GM12878 (cell line): ENCODE measurements around the gene SLC30A7. TPM values are rescaled to one million over a fixed set of nuclear protein-coding genes. Genes with fewer than 3 reads are reported as not detected.

Source experiments
- ATAC-seq: fragments of 200-7000 bp; cut with Tn5 transposase; 3 replicates; pipeline ENCODE4 v1.9.1; 2020; ENCODE audit warnings: mild to moderate bottlenecking, moderate library complexity
- BruUV-seq: library from RNA; stranded (reverse); fragments of 400-500 nt; replicated peaks from 2 replicates; lab custom pipeline; 2021; lab: Mats Ljungman, UMichigan
- CTCF ChIA-PET: fragments of 300-600 bp; sonication (Branson Sonifier 250); formaldehyde crosslinking; extraction: SDS; loops from one replicate; lab custom pipeline; 2021; ENCODE audit warnings: inconsistent platforms; lab: Yijun Ruan, JAX
- POLR2A ChIA-PET: fragments of 350-600 bp; formaldehyde crosslinking; extraction: SDS; loops from one replicate; lab custom pipeline; 2021; ENCODE audit warnings: inconsistent platforms; lab: Charles Lee
- RAD21 ChIA-PET: fragments of 300-600 bp; sonication (Branson Sonifier 250); formaldehyde crosslinking; loops from one replicate; lab custom pipeline; 2023; ENCODE audit warnings: antibody characterized with exemption; ENCODE audit not compliant: unreplicated experiment; lab: Charles Lee
- SMC1A ChIA-PET: fragments of 300-600 bp; sonication (Branson Sonifier 250); formaldehyde crosslinking; loops from one replicate; lab custom pipeline; 2023; ENCODE audit not compliant: unreplicated experiment, uncharacterized antibody; lab: Charles Lee
- DNase-seq: peaks from one replicate; pipeline ENCODE4 v3.0.0-alpha.2; 2011; ENCODE audit warnings: low read depth, low spot score
- FAIRE-seq: peaks from 3 replicates; lab custom pipeline; 2011; peaks lifted over from hg19 to GRCh38; lab: Jason Lieb, UNC
- H2AFZ ChIP-seq: 2 replicates; pipeline ENCODE4 v1.6.0; 2011; ENCODE audit warnings: low read depth, low read length, control low read depth; ENCODE audit not compliant: control insufficient read depth
- H3K27ac ChIP-seq: 2 replicates; pipeline ENCODE4 v1.5.1; 2011; ENCODE audit warnings: control low read depth; ENCODE audit not compliant: control insufficient read depth, insufficient read depth
- H3K27me3 ChIP-seq, 2 experiments: replicated peaks in 1 of 2; 2 replicates each; pipeline versions ENCODE4 v1.6.0 to v1.6.1; 2011; ENCODE audit warnings: low read length in 1 of 2; ENCODE audit not compliant: control insufficient read depth in 2 of 2, insufficient read depth in 2 of 2
- H3K36me3 ChIP-seq, 2 experiments: 2 replicates each; pipeline ENCODE4 v1.5.1; 2011; ENCODE audit warnings: low read length in 1 of 2; ENCODE audit not compliant: control insufficient read depth in 2 of 2, insufficient read depth in 2 of 2
- H3K4me1 ChIP-seq: 2 replicates; pipeline ENCODE4 v1.6.1; 2011; ENCODE audit warnings: mild to moderate bottlenecking, low read length, moderate library complexity, mixed read lengths; ENCODE audit not compliant: control insufficient read depth, insufficient read depth
- H3K4me2 ChIP-seq: 2 replicates; pipeline ENCODE4 v1.6.0; 2011; ENCODE audit warnings: control low read depth; ENCODE audit not compliant: control insufficient read depth, insufficient read depth
- H3K4me3 ChIP-seq: fragments of 200-600 bp; sonication (generic); 2 replicates; pipeline ENCODE4 v1.5.1; 2016
- H3K79me2 ChIP-seq: 2 replicates; pipeline ENCODE4 v1.6.0; 2011; ENCODE audit warnings: low read length; ENCODE audit not compliant: control insufficient read depth, insufficient read depth
- H3K9ac ChIP-seq: 2 replicates; pipeline ENCODE4 v1.8.0; 2011; ENCODE audit warnings: low read length, control low read depth, mixed read lengths; ENCODE audit not compliant: control insufficient read depth, insufficient read depth
- H3K9me3 ChIP-seq: replicated peaks from 3 replicates; pipeline ENCODE4 v1.5.1; 2011; ENCODE audit warnings: mild to moderate bottlenecking, low read length; ENCODE audit not compliant: control insufficient read depth, insufficient read depth
- H4K20me1 ChIP-seq: 2 replicates; pipeline ENCODE4 v1.6.0; 2011; ENCODE audit not compliant: control insufficient read depth, insufficient read depth
- BCLAF1 ChIP-seq: fragments of 450-650 bp; IDR thresholded peaks from 2 replicates; pipeline ENCODE4 v1.6.1; 2017; ENCODE audit warnings: antibody characterized with exemption, mild to moderate bottlenecking, moderate library complexity
- RAD21 ChIP-seq: IDR thresholded peaks from 2 replicates; pipeline ENCODE4 v1.6.1; 2011; ENCODE audit warnings: mild to moderate bottlenecking, low read depth, low read length, moderate library complexity; ENCODE audit not compliant: insufficient read depth
- SMC3 ChIP-seq: IDR thresholded peaks from 2 replicates; pipeline ENCODE4 v1.6.1; 2011; ENCODE audit warnings: low read length, improper control_type of control experiment, borderline replicate concordance
- WGBS: methylation state at CpG from one replicate; pipeline ENCODE4 v1.1.6; 2016; ENCODE audit warnings: low lambda C conversion rate; ENCODE audit not compliant: insufficient replicate concordance, insufficient coverage; ENCODE audit errors: missing lambda C conversion rate; 5-methylcytosine and 5-hydroxymethylcytosine counted together
- in situ Hi-C: fragments of 300-500 bp; cut with MboI; formaldehyde crosslinking; loops from 9 replicates; pipeline ENCODE4 v1.14.3; 2018; ENCODE audit warnings: mixed read lengths
- intact Hi-C: fragments of 100-400 bp; cut with micrococcal nuclease; formaldehyde crosslinking; loops from one replicate; pipeline ENCODE4 v1.14.2; 2022; ENCODE audit not compliant: unreplicated experiment
- polyA plus RNA-seq, 11 experiments: library from polyadenylated mRNA; depleted of rRNA in 4 of 11; unstranded in 6 of 11; stranded (reverse) in 5 of 11; fragments of >200 nt; fragmentation: Nextera tagmentation in 4 of 11; fragmentation: Illumina TruSeq in 1 of 11; extraction: Ambion mirVana in 4 of 11; extraction: Trizol in 1 of 11; gene quantifications; 1 replicate in 1 of 11; 2 replicates in 10 of 11; pipeline versions ENCODE4 v1.2.1 to v1.2.3, GENCODE V29; 2011 to 2016; ENCODE audit warnings: inconsistent platforms in 2 of 11, missing spikeins in 2 of 11, low read depth in 1 of 11
- total RNA-seq, 4 experiments: library from RNA; depleted of rRNA in 3 of 4; stranded (reverse); fragments of >200 nt in 3 of 4; fragmentation: Illumina TruSeq in 1 of 4; extraction: Trizol in 1 of 4; gene quantifications; 2 replicates each; pipeline versions ENCODE4 v1.2.1 to v1.2.3, GENCODE V29; 2013 to 2021
- TF ChIP-seq, protein P1 (sequence below), 3 experiments: IDR thresholded peaks in 2 of 3; conservative IDR thresholded peaks in 1 of 3; 2 replicates each; pipeline ENCODE4 v1.5.1; 2011; ENCODE audit warnings: low read depth in 3 of 3, low read length in 3 of 3, mild to moderate bottlenecking in 3 of 3, control low read depth in 2 of 3, moderate library complexity in 2 of 3, inconsistent platforms in 1 of 3, mixed read lengths in 1 of 3; ENCODE audit not compliant: control insufficient read depth in 2 of 3, insufficient read depth in 1 of 3; ENCODE audit errors: extremely low read depth in 1 of 3

The SLC30A7 gene
- total and polyA plus RNA-seq, 10 of the 15 experiments (the other 5 are each of a cell fraction or from before 2014, with no cell fraction given), result 4.4 to 23.3 (median 16.9) TPM

DNA sequence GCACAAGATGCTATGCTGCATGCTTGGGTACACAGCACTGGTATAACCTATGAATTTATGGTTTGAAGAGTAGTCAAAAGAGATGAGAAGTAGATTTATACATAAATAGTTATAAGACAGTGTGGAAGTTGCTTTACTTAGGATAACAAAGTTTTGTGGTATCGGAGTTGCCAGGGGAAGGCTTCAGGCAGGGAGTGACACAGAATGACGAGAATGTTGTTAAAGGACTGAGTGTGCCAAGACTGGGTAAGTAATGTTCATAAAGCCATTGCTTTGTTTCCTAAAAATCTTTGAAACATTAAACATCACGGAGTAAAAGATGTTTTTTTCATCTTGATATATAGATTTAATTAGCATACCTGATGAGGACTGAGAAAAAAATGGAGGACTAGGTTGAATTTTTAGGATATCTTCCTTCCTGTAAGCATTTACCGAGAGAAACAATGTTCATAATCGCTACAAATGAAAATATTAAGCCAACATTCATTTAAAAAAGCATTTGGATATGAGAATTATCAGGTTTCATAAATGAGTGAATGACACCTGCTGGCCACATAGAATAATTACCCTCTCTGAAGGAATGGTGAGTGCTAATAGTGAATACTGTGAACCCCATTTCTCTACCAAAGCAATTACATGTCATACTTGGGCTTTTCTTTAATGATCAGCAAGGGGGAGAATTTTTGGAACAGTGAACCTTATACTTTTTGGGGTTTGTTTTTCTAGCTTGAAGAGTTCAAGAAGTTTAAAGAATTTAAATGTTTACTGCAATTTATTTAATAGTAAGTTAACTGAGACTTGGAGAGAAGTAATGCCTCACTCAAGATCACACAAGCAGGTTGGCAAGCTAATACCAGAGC is 29.6 kb upstream of the SLC30A7 start:
- WGBS, result 12% methylated on average over 5 of the region's 5 CpGs
- ATAC-seq (peak; percentile 87), FAIRE-seq (peak; percentile 64), DNase-seq (no peak)
- Histone ChIP-seq H3K79me2 (no peaks in the 10 kb centered on the region), H3K36me3 (no peaks in the 10 kb centered on the region), H2AFZ (no peak overlapping the region), H3K9ac (no peak overlapping the region), H4K20me1 (no peaks in the 10 kb centered on the region), H3K4me2 (no peak overlapping the region), H3K4me3 (no peak overlapping the region), H3K27me3 (no peaks in the 10 kb centered on the region), H3K4me1 (peaks cover 9% of the 10 kb centered on the region; the same call in 1 of the 2 replicates), H3K9me3 (no peaks in the 10 kb centered on the region), H3K27ac (no peak overlapping the region)
- CTCF ChIA-PET, result interaction anchor here (0.7 to 9.4 kb wide), 11 partner anchors 9 to 1001 kb away, joined by 3 to 261 read pairs (median 3); partner anchors contain the start of gene SLC30A7
- intact Hi-C loops, result loop anchor here (1.0 to 5.0 kb wide), 4 partner anchors 31 to 589 kb away; partner anchors contain the start of gene GPR88
- SMC1A ChIA-PET, result interaction anchor here (0.7 to 5.1 kb wide), 12 partner anchors 11 to 1392 kb away, joined by 3 to 62 read pairs (median 3); partner anchors contain the start of gene FRRS1
- TF ChIP-seq, protein P1, sequence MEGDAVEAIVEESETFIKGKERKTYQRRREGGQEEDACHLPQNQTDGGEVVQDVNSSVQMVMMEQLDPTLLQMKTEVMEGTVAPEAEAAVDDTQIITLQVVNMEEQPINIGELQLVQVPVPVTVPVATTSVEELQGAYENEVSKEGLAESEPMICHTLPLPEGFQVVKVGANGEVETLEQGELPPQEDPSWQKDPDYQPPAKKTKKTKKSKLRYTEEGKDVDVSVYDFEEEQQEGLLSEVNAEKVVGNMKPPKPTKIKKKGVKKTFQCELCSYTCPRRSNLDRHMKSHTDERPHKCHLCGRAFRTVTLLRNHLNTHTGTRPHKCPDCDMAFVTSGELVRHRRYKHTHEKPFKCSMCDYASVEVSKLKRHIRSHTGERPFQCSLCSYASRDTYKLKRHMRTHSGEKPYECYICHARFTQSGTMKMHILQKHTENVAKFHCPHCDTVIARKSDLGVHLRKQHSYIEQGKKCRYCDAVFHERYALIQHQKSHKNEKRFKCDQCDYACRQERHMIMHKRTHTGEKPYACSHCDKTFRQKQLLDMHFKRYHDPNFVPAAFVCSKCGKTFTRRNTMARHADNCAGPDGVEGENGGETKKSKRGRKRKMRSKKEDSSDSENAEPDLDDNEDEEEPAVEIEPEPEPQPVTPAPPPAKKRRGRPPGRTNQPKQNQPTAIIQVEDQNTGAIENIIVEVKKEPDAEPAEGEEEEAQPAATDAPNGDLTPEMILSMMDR (IDR thresholded peaks at IDR 0.05 in 2 of 3, conservative IDR thresholded peaks at IDR 0.05 in 1 of 3; ENCODE audit: control insufficient read depth in 2 of 3, extremely low read depth in 1 of 3, insufficient read depth in 1 of 3, low read depth in 3 of 3, low read length in 3 of 3), result peak; percentile 35 to 64 (median 53); a peak in 5 of 6 replicates
- TF ChIP-seq SMC3 (peak; percentile 79; the same call in 1 of the 2 replicates), RAD21 (peak; percentile 68), BCLAF1 (no peak)
- in situ Hi-C loops, result loop anchor here (5.0 to 25.0 kb wide), 4 partner anchors 399 to 1679 kb away; no protein-coding TSS in a partner anchor
- RAD21 ChIA-PET, result interaction anchor here (1.0 to 5.2 kb wide), 6 partner anchors 10 to 410 kb away, joined by 3 to 90 read pairs (median 18); no protein-coding TSS in a partner anchor
- BruUV-seq, result no TSS peak
- POLR2A ChIA-PET, result no interaction called here
